Smooth muscle cell (in vitro differentiated cells): ENCODE measurements around the gene PTCH2. TPM values are rescaled to one million over a fixed set of nuclear protein-coding genes. Genes with fewer than 3 reads are reported as not detected.

Experiments used
- DNase-seq: peaks from one replicate; lab custom pipeline; 2025; ENCODE audit not compliant: unreplicated experiment; lab: John Stamatoyannopoulos, UW
- H2AFZ ChIP-seq: fragments of 200-600 bp; sonication (generic); 2 replicates; pipeline ENCODE4 v1.6.0; 2016; ENCODE audit warnings: antibody characterized with exemption, low read depth, mild to moderate bottlenecking
- H3F3A ChIP-seq: fragments of 200-600 bp; sonication (generic); 2 replicates; pipeline ENCODE4 v1.6.0; 2017; ENCODE audit warnings: antibody characterized with exemption, low read depth
- H3K27ac ChIP-seq: fragments of 200-600 bp; sonication (generic); 2 replicates; pipeline ENCODE4 v1.5.1; 2016; ENCODE audit warnings: low read depth, mild to moderate bottlenecking
- H3K27me3 ChIP-seq: fragments of 200-600 bp; sonication (generic); 2 replicates; pipeline ENCODE4 v1.6.1; 2016; ENCODE audit warnings: low read depth, mild to moderate bottlenecking
- H3K36me3 ChIP-seq: fragments of 200-600 bp; sonication (generic); 2 replicates; pipeline ENCODE4 v1.5.1; 2016; ENCODE audit warnings: low read depth
- H3K4me1 ChIP-seq: fragments of 200-600 bp; sonication (generic); 2 replicates; pipeline ENCODE4 v1.5.1; 2016; ENCODE audit warnings: low read depth
- H3K4me2 ChIP-seq: fragments of 200-600 bp; sonication (generic); 2 replicates; pipeline ENCODE4 v1.6.0; 2016; ENCODE audit warnings: mild to moderate bottlenecking
- H3K4me3 ChIP-seq: fragments of 200-600 bp; sonication (generic); 2 replicates; pipeline ENCODE4 v1.5.1; 2016; ENCODE audit warnings: mild to moderate bottlenecking
- H3K79me2 ChIP-seq: fragments of 200-600 bp; sonication (generic); 2 replicates; pipeline ENCODE4 v1.6.0; 2016; ENCODE audit warnings: low read depth, mild to moderate bottlenecking
- H3K9ac ChIP-seq: fragments of 200-600 bp; sonication (generic); 2 replicates; pipeline ENCODE4 v1.6.0; 2016; ENCODE audit warnings: low read depth
- H3K9me3 ChIP-seq: fragments of 200-600 bp; sonication (generic); replicated peaks from 2 replicates; pipeline ENCODE4 v1.5.1; 2016; ENCODE audit warnings: low read depth
- H4K20me1 ChIP-seq: fragments of 200-600 bp; sonication (generic); 2 replicates; pipeline ENCODE4 v1.6.0; 2016; ENCODE audit warnings: low read depth
- WGBS: methylation state at CpG from one replicate; pipeline ENCODE4 v1.1.7; 2016; ENCODE audit warnings: low lambda C conversion rate; 5-methylcytosine and 5-hydroxymethylcytosine counted together
- polyA plus RNA-seq: library from polyadenylated mRNA; unstranded; fragments of >200 nt; fragmentation: Nextera tagmentation; extraction: Ambion mirVana; gene quantifications from 2 replicates; pipeline ENCODE4 v1.2.1, GENCODE V29; 2016
- total RNA-seq: library from RNA; depleted of rRNA; stranded (reverse); fragments of >200 nt; gene quantifications from 2 replicates; pipeline ENCODE4 v1.2.3, GENCODE V29; 2014
- TF ChIP-seq, protein P1 (sequence below): fragments of 200-600 bp; sonication (generic); IDR thresholded peaks from 2 replicates; pipeline ENCODE4 v1.5.1; 2017; ENCODE audit warnings: borderline replicate concordance, mild to moderate bottlenecking, antibody characterized with exemption; ENCODE audit not compliant: insufficient read depth, poor library complexity, severe bottlenecking

PTCH2 gene
- total and polyA plus RNA-seq, 2 experiments from 2014 or later, result 0.43 TPM; not detected in 1

- H3K27me3 ChIP-seq, result no peaks in the 10 kb centered on the region
- H3K4me2 ChIP-seq, result peak overlapping the region; percentile 99
- H2AFZ ChIP-seq, result no peak overlapping the region
- no peaks in the 10 kb centered on the region for H3K9me3 ChIP-seq
- peaks cover 32% of the 10 kb centered on the region for H3K79me2 ChIP-seq
- H3F3A ChIP-seq, result peaks cover 22% of the 10 kb centered on the region
- H3K4me3 ChIP-seq, result no peak overlapping the region
- no peaks in the 10 kb centered on the region for H3K36me3 ChIP-seq
- H3K27ac ChIP-seq, result peak overlapping the region; percentile 95
- peaks cover 52% of the 10 kb centered on the region for H4K20me1 ChIP-seq
- peaks cover 14% of the 10 kb centered on the region for H3K4me1 ChIP-seq
- WGBS, result 90% methylated on average over 13 of the region's 13 CpGs
- peak overlapping the region; percentile 30 for H3K9ac ChIP-seq
- DNase-seq, result no peak
- TF ChIP-seq, protein P1, sequence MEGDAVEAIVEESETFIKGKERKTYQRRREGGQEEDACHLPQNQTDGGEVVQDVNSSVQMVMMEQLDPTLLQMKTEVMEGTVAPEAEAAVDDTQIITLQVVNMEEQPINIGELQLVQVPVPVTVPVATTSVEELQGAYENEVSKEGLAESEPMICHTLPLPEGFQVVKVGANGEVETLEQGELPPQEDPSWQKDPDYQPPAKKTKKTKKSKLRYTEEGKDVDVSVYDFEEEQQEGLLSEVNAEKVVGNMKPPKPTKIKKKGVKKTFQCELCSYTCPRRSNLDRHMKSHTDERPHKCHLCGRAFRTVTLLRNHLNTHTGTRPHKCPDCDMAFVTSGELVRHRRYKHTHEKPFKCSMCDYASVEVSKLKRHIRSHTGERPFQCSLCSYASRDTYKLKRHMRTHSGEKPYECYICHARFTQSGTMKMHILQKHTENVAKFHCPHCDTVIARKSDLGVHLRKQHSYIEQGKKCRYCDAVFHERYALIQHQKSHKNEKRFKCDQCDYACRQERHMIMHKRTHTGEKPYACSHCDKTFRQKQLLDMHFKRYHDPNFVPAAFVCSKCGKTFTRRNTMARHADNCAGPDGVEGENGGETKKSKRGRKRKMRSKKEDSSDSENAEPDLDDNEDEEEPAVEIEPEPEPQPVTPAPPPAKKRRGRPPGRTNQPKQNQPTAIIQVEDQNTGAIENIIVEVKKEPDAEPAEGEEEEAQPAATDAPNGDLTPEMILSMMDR, result no peak
Measured at GRCh38 chr1:44777969-44778635, 65.0 kb downstream of the PTCH2 start.

GRCh38 chr1:44777547-44777946, 65.5 kb downstream of the PTCH2 start:
- peak overlapping the region; percentile 99 for H3K4me2 ChIP-seq
- H3F3A ChIP-seq, result peaks cover 22% of the 10 kb centered on the region
- H3K9ac ChIP-seq, result peak overlapping the region; percentile 30
- H2AFZ ChIP-seq, result no peak overlapping the region
- peak overlapping the region; percentile 91 for H3K4me3 ChIP-seq
- H3K79me2 ChIP-seq, result peaks cover 32% of the 10 kb centered on the region
- H3K27me3 ChIP-seq, result no peaks in the 10 kb centered on the region
- peaks cover 14% of the 10 kb centered on the region for H3K4me1 ChIP-seq
- H4K20me1 ChIP-seq, result peaks cover 52% of the 10 kb centered on the region
- DNase-seq, result no peak
- TF ChIP-seq, protein P1, result no peak
- peak overlapping the region; percentile 95 for H3K27ac ChIP-seq
- H3K36me3 ChIP-seq, result no peaks in the 10 kb centered on the region
- no peaks in the 10 kb centered on the region for H3K9me3 ChIP-seq
- 88% methylated on average over 14 of the region's 14 CpGs for WGBS

- Histone ChIP-seq H3K4me3 (peak overlapping the region; percentile 91), H2AFZ (no peak overlapping the region), H3F3A (peaks cover 22% of the 10 kb centered on the region), H3K9ac (peak overlapping the region; percentile 97), H3K79me2 (peaks cover 32% of the 10 kb centered on the region), H3K36me3 (no peaks in the 10 kb centered on the region), H3K4me1 (peaks cover 14% of the 10 kb centered on the region), H3K9me3 (no peaks in the 10 kb centered on the region), H3K4me2 (peak overlapping the region; percentile 99), H4K20me1 (peaks cover 52% of the 10 kb centered on the region), H3K27me3 (no peaks in the 10 kb centered on the region), H3K27ac (peak overlapping the region; percentile 95)
- 33% methylated on average over 12 of the region's 12 CpGs for WGBS
- DNase-seq, result no peak
- TF ChIP-seq, protein P1, result no peak
Measured at GRCh38 chr1:44776730-44777068, 66.4 kb downstream of the PTCH2 start.
